Measurements from ENCODE around the gene SKOR1. TPM values are rescaled to one million over a fixed set of nuclear protein-coding genes. Genes with fewer than 3 reads are reported as not detected.

SKOR1 gene
- total RNA-seq, 1 donor from 2014 or later, result 0.96 TPM

DNA sequence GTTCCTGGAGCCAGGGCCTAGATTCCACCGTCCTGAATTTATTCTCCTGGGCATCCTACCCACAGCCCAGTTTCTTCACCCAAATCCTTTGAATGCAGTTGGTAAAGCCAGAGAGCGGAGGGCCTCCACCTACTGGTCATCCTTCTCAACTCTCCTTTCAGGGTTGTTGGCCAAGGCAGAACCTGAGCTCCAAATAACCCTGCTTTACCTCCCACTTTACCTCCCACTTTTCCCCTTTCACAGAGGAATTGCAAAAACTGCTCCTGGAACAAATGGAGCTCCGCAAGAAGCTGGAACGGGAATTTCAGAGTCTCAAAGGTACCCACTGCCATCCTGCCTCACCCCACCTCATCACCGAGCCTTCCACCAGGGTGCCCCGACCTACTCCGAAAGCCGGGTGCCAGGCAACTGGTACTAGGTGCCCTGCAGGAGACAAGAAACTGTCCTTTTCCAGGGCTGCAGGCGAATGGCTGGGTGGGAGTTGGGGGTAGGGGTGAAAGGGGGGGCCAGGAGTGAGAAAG, 6.8 kb downstream of the SKOR1 start:
- DNase-seq (ENCODE audit: low spot score), result no peak

DNA sequence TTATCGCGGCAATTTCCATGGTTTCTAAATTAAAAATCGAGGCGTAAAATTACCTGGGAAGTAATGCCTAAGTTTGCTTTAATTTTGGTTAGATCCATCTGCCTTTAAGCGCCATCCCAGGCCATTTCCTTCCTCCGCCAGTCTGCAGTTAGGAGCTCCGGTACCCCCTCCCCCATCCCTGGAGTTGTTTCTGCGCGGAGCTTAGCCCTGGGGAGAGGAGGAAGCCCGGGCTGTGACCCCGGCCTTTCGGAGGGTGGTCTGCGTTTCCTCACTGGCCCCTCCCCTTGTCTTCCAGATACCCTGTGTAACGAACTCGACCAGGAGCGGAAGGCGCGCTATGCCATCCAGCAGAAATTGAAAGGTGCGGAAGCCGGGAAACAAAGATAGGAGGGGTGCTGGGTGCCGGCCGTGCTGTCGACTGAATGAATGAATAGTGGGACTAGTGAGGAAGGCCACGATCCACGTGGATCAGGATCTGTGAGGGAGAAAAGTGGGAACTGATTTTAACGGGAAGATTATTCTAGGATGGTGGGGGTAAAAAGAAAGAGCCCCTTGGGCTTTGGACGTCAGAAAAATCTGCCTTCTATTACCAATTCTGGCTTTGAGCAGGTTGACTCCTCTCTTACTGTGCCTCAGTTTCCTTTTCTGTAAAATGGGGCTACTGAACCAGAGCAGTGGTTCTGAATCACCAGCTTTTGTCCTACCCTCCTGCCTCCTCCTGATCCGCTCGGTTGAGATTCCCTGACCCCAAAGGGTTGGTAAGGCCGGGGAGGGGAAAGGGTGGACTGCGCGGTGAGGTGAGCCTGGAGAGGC, 7.8 kb downstream of the SKOR1 start:
- DNase-seq (ENCODE audit: low spot score), result peak; percentile 35

DNA sequence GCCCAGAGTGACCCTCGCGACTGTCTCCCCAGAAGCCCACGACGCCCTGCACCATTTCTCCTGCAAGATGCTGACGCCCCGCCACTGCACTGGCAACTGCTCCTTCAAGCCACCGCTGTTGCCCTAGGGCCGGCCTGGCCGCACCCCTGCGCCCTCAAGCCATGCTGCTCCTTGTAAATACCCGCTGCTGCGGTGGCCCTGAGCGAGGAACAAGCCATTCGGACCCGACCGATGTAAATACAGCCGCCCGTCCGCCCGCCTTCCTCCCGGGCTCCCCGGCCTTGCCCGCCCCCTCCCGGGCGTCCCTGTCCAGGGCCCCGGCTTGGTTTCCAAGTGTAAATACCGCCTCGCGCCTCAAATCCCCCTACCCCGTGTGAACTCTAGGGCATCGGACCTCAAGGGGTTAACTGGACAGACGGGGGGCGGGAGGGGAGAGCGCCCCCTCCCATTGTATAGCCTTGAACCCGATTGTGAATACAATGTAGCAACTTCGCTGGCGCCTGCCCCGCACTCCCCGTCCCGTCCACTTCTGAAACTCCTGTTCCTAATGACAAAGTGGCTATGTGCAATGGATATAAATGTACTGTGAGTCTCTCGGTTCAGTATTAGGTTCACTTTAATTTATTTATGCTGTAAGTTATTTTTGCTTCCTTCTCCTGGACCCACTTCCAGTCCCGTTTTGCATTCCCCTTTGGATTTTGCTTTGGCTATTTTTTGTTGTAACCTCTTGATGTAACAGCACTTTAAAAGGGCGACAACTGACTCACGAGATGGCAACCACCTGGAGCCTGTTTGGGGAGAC, 8.6 kb downstream of the SKOR1 start:
- DNase-seq (ENCODE audit: low spot score), result peak; percentile 38

DNA sequence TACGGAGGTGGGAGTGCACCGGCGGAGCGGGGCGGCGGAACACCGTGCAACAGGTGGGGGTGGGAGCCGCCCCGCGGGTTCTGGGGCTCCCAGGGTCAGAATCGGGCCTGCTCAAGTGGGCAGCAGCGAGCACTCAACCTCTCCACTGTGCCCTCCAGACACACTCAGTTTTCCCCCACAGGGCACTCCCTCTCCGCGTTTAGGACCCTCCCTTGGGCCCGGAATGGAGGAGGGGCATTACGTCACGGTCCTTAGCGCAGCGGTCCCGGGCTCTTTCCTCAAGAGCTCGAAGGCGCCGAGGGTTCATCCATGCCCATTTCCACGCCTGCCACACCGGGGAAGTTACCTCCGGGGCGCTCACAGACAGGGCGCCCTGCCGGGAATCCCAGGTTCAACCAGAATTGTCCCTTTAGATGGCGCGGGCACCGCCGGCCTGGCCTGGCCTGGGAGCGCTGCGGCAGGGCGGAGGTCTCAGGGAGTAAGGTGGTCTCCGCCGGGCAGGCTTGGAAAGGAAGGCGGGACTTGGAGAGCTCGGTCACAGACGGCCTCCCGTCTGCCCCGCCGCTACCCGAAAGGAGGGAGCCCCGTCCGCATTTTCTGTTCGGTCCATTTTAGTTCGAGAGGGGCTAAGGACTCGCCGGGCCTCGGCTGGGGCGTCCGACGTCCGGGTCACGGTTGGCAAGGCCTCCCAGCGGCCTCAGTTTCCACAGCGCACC, 9.4 kb downstream of the SKOR1 start:
- no peak for DNase-seq (ENCODE audit: low spot score)

DNA sequence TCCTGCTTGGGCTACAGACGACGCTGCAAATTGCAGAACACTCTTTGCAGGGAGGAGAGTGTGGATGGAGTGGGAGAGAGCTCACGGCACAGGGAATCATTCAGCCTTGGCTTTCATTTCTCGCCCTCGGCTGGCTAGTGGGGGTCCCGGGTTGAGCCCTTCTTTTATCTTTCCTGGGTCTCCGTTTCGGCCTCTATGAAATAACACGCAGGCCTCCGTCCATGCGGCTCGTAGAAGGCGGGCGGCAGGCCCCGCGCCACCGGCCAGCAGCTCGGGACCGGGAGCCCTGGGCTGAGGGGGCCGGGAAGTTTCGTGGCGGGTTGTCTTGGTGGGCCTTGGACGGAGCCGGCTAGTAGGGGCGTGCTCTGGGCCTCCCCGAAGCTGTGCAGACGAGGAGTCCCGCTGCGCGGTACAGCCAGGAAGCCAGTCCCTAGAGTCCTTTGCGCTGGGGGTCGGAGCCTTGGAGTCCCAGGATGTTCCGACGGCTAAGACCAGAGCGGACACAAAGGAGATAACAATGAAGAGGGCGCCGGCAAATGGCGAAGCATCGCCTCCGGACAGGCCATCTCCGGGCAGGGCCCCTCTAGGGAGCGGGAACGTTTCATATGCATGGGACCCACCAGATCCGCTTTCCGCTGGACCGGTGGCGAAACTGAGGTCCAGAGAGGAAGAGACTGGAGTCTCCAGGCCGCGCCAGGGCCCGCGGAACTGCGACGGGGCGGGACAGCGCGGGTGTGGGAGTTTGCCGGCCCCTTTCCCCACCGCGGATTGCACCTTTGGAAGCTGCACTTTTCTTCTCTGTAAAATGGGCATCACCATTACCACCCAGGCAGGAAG, 10.2 kb downstream of the SKOR1 start:
- no peak for DNase-seq (ENCODE audit: low spot score)

DNA sequence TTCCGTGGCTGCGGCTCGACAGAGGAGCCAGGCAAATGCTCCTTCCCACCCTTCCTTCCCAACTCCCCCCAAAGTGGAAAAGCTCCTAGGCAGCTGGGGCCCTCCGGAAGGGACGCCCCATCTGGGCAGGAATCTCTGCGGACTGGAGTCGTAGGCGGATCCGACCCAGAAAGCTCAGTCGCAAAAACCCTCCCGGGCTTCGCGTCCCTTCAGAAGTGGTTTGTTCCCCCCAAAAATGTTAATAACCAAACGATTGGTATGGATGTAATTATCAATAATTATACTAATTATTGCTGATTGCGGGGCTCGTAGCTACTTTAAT, 10.8 kb downstream of the SKOR1 start:
- peak; percentile 43 for DNase-seq (ENCODE audit: low spot score)

DNA sequence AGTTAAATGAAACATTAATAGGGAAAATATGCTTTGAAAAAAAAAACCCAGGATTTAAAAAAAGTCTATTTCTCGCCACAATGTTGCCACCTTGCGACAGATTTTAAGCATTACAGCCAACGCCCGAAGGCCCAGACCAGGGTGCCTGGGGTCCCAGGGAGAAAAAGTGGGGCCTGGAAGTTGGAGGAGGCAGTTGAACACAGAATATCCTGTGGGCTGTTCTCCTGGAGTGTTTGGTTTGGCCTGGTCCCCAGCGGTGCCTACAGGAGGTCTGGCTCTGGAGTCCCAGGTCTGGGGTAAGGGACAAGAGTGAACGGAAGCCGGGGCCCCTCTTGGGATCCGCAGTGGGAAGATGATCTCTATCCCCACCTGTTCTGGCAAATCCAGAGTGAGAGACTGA, 11.2 kb downstream of the SKOR1 start:
- DNase-seq (ENCODE audit: low spot score), result peak; percentile 64

DNA sequence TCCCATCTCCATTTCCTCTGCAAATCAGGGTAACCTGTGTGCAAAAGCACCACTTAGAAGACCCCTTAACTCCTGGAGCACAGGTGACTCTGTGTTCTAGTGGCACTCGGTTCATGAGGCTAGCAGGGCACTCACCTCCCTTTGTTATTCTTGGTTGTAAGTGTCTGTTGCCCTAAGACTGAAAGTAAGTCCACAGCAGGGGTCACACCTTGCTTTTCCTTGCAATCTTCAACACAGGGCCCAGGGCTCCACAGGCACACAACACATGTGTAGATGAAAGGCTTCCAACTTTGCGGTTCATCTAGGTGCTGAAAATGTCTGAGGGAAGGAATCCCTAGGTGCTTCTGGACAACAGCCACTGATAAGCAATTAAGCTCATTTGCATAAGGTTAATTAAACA, 11.6 kb downstream of the SKOR1 start:
- no peak for DNase-seq (ENCODE audit: low spot score)

DNA sequence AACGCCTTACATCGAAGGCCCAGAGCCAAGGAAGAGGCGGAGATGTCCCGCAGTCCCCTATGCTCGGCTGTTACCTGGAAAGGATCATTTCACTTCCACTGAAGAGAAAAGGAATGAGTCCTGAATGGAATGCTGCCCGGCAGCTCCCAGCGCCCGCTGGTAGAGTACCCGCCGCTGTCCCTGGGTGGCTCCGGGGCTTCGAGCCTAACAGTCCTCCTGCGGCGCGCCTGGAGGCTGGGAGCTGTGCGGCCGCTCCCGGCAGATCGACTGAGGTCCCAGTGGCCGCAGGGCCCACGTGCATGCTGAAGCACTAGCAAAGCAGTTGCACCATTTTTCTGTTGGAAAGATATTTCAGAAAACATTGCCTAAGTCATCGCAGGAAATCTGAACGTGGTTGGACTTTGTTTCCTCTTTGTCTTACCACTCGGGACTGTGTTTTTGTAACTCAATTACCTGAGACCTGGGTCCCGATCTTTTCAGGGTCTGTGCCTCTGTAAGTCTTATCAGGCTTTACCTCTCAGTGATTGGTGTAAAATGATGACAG, 13.6 kb downstream of the SKOR1 start:
- DNase-seq (ENCODE audit: low spot score), result peak; percentile 56

DNA sequence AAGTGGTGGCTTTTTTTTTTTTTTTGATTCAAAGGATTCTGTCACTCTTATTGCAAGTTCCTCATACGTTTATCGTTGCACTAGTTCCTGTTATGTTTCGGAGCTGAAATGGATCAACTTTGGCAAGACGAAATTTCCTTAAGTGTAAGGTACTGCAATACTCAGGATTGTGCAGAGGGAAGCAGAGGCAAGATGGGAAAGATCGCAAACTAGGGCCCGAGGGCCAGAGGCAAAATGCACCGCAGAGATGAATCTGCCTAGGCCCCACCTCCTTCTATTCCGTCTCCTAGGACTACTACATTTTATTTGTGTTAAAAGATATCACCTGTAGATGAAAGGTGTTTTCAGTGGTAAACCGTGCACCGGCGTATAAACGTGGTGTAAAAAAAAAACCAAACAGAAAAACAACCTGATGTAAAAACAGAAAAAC, 14.2 kb downstream of the SKOR1 start:
- DNase-seq (ENCODE audit: low spot score), result peak; percentile 71

DNA sequence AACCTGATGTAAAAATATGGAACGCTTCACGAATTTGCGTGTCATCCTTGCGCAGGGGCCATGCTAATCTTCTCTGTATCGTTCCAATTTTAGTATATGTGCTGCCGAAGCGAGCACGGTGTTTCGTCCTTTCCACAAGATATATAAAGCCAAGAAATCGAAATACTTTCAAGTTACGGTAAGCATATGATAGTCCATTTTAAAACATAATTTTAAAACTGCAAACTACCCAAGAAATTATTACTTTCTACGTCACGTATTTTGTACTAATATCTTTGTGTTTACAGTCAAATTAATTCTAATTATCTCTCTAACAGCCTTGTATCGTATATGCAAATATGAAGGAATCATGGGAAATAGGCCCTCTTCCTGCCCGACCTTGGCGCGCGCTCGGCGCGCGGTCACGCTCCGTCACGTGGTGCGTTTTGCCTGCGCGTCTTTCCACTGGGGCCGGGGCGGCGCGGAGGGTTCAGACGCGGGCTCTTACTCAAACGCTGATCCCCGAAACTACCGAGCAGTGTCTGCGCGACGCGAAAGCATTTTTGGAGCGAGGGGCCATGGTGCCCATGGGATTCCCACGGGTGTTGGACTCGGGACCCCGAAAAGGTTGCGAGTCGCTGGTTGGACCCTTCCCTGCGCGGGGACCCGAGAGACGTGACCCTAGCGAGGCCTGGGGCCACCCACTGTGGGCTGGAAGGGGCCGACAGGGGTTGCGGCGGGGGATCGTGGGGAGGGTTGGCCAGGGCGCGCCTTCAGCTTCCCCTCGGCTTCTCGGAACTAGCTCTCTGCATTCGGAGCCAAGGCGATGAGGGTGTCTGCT, 14.8 kb downstream of the SKOR1 start, which contains the start of gene RNU6-1:
Gene RNU6-1, minus strand, starts transcription at position 117 of the 820 bp plus-strand sequence.
- peak; percentile 97 for DNase-seq (ENCODE audit: low spot score)

DNA sequence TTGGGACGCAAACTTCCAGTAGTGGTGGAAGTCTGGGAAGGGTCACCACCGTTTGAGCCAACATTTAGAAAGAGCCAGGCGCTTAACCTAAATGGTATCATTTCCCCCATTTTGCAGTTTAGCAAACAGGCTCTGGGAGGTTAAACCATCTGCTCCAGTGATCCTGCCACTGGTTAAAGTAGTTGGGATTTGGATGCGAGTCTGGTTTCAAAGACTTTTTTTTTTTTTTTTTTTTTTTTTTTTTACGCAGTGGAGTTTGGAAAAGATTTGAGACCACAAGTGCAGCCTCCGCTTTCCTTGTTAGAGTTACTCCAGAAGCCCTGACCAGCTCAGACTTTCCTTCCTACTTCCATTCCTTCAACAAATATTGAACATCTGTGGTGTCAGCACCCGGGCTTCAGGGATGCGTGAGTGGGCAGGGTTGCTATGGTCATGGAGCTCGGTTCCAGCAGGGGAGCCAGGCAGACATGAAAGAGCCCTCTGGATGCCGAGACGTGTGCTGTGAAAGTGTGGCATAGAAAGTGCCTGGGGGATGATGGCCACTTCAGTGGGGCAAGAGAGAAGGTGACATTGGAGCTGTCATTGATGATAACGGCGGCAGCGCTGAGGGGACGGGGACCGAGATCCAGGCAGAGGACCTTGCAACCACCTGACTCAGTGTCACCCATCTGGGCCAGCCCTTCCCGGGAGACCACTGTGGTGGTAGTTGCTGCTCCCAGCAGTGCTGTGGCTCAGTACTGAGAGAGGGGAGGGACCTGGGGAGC, 15.6 kb downstream of the SKOR1 start:
- peak; percentile 80 for DNase-seq (ENCODE audit: low spot score)

DNA sequence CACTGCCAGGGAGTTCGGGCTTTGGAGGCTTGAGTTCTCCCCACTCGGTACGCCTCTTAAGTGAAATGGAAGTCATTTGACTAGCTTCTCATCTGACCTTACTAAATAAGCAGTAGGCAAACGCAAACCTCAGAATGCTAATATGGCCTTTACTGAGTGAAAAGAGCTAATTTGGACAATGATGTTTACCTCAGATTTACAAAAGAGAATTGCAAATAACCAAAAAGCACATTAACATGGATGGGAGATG, 16.1 kb downstream of the SKOR1 start:
- DNase-seq (ENCODE audit: low spot score), result no peak

DNA sequence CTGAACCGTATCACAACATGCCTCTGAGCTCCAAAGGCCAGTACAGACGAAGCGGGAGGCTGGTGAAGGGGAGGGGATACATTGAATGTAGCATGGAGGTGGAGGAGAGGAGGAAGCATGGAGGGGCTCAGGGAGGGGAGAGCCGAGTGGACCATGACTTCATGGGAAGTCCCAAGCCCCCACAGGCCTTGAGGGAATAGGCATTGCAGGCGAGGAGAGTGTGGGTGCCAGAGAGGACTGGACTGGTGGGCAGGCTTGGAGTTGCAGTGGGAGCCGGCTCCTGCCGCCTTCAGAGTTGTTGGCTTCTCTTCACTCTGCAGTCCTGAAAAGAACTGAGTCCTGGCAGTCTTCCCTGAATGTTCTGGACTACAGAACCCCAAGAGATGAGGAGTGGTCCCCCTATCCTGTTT, 17.8 kb downstream of the SKOR1 start:
- DNase-seq (ENCODE audit: low spot score), result no peak

DNA sequence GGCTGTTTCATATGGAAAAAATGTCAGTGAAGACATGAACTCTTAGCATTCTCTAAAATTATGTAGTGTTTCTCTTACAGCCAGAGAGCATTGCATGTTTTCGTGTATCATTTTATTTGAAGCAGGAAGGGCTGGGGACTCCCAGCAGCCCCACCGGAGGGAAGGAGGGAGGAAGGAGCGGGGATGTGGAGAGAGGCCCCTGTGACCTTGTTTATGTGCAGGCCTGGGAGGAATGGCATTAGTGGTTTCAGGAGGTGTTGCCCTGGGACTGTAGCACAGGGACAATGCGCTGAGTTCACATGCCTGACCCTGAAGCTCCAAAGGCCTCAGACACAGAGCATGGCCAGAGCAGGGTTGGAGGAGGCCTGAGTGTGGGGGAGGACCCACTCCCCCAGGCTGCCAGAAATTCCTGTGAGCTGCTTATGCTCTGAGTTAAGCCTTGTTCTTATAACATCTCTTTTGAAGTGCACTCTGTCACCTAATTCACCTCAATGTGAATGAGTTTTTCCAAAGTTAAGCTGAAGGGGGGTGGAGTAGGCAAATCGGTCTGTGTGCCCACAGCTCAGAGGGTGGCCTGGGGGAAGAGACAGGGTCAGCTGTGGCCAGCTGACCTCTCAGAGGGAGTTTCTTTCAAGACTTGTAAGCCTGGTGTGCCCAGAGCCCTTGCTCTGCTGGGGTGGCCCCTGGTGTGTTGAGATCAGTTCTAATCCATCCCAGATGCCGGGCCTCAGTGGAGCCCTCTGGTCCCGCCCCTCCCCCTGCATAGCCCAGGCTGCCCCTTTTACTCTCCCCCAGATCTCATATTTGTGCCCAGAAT, 18.5 kb downstream of the SKOR1 start:
- DNase-seq (ENCODE audit: low spot score), result peak; percentile 83

DNA sequence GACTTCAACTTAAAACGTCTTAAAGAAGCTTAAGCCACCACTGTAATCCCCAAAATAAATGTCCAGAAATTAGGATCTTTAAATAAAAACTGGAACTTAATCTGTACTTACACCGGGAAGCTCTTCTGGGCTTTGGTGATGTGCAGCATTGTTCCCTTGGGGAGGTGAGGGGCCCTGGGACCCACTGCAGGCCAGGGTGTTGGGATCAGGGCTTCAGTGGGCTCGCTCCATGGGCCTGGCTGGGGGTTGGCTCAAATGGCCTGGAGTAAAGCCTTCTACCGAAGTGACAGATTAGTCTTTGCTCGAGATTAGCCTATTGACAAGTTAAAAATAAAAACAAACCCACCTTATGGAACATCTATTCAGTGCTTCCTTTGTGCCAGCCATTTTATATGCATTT, 20.7 kb downstream of the SKOR1 start:
- no peak for DNase-seq (ENCODE audit: low spot score)

DNA sequence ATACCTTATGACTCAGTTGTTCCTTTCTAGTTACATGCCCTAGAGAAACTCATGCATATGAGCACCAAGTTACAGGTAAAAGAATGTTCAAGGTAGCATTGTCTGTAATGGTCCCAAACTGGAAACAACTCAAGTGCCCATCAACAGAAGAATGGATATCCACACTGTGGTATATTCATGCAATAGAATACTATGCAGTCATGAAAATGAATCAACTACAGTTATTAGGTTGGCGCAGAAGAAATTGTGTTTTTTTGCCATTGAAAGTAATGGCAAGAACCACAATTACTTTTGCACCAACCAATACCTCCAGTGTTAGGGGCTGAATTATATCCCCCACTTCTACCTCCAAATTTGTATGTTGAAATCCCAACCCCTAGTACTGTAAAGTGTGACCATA, 24.2 kb downstream of the SKOR1 start:
- DNase-seq (ENCODE audit: low spot score), result no peak

DNA sequence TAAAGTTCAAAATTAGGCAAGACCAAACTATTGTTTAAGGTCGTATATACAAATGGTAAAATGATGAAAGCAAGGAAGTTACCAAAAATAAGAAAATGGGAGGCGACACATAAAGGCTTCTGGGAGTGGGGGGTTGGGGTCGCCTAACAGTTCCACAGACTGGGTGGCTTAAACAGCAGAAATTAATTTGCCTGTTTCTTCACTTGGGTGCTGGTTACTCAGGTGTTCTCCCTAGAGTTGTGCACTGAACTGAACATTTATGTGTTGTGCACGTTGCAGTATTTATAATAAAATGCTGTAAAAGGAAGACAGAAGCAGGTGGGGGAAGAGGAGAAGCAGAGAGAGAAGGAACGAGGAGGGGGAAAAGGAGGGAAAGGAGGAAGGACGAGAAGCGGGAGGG, 25.0 kb downstream of the SKOR1 start:
- no peak for DNase-seq (ENCODE audit: low spot score)
